GM23338 (cell line): ENCODE measurements around the gene DHX58.

Source experiments
- EZH2 ChIP-seq: fragments of 200-600 bp; sonication (generic); IDR thresholded peaks from one replicate; pipeline ENCODE4 v1.8.0; 2017; ENCODE audit warnings: antibody characterized with exemption, mild to moderate bottlenecking, low read depth; ENCODE audit not compliant: unreplicated experiment
- EZH2phosphoT487 ChIP-seq: fragments of 200-600 bp; sonication (generic); IDR thresholded peaks from one replicate; pipeline ENCODE4 v1.8.1; 2018; ENCODE audit warnings: antibody characterized with exemption; ENCODE audit not compliant: unreplicated experiment
- POLR2AphosphoS5 ChIP-seq: IDR thresholded peaks from 2 replicates; pipeline ENCODE4 v1.6.1; 2016; ENCODE audit warnings: antibody characterized with exemption, low read depth
- TF ChIP-seq, protein P1 (sequence below), 2 experiments: fragments of 200-600 bp in 1 of 2; sonication (generic) in 1 of 2; conservative IDR thresholded peaks; 2 replicates each; pipeline versions ENCODE4 v1.5.1 to v1.6.1; 2016 to 2017; ENCODE audit warnings: antibody characterized with exemption in 2 of 2, low read depth in 2 of 2, mild to moderate bottlenecking in 2 of 2, moderate library complexity in 1 of 2
- TF ChIP-seq, protein P2 (sequence below): IDR thresholded peaks from 2 replicates; pipeline ENCODE4 v1.6.1; 2016; ENCODE audit warnings: antibody characterized with exemption

DNA sequence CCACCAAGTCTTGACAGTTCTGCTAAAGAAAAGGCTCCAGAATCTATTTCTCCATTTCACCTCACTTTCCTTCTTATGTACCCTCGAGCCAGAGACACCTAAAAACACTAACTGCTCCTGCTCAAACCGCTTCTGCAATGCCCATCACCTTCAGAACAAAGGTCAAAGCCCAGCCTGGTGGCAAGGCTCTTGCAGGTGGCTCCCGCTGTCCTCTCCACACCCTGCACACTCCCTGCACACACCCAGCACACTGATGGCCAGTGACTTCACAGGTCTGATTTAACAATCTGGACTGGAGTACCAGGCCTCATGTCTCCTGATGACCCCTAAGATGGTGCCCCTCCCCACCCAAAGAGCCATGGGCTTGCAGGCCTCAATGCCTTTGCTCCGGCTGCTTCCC, 52.3 kb downstream of the DHX58 start:
- TF ChIP-seq, protein P1, sequence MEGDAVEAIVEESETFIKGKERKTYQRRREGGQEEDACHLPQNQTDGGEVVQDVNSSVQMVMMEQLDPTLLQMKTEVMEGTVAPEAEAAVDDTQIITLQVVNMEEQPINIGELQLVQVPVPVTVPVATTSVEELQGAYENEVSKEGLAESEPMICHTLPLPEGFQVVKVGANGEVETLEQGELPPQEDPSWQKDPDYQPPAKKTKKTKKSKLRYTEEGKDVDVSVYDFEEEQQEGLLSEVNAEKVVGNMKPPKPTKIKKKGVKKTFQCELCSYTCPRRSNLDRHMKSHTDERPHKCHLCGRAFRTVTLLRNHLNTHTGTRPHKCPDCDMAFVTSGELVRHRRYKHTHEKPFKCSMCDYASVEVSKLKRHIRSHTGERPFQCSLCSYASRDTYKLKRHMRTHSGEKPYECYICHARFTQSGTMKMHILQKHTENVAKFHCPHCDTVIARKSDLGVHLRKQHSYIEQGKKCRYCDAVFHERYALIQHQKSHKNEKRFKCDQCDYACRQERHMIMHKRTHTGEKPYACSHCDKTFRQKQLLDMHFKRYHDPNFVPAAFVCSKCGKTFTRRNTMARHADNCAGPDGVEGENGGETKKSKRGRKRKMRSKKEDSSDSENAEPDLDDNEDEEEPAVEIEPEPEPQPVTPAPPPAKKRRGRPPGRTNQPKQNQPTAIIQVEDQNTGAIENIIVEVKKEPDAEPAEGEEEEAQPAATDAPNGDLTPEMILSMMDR (conservative IDR thresholded peaks at IDR 0.05; ENCODE audit: low read depth in 2 of 2): no peak
- TF ChIP-seq EZH2: no peak
- TF ChIP-seq POLR2AphosphoS5: no peak
- no peak for TF ChIP-seq EZH2phosphoT487
- TF ChIP-seq, protein P2, sequence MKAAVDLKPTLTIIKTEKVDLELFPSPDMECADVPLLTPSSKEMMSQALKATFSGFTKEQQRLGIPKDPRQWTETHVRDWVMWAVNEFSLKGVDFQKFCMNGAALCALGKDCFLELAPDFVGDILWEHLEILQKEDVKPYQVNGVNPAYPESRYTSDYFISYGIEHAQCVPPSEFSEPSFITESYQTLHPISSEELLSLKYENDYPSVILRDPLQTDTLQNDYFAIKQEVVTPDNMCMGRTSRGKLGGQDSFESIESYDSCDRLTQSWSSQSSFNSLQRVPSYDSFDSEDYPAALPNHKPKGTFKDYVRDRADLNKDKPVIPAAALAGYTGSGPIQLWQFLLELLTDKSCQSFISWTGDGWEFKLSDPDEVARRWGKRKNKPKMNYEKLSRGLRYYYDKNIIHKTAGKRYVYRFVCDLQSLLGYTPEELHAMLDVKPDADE: no peak
